Activated CD4-positive, alpha-beta T cell treated with anti-CD3 and anti-CD28 coated beads, Interleukin-2, amount 50 U/mL, for 16 hours (primary cell): ENCODE results near the gene SET.

Experiments
- DNase-seq: peaks from one replicate; pipeline ENCODE4 v3.0.0-alpha.2; 2020

SET gene

GRCh38 chr9:128732576-128732975 is 43.6 kb downstream of the SET start:
- DNase-seq = no peak

- DNase-seq = no peak
Observed at GRCh38 chr9:128733256-128733655, 44.2 kb downstream of the SET start.

- no peak for DNase-seq
Observed at GRCh38 chr9:128735373-128735772, 46.4 kb downstream of the SET start.

- no peak for DNase-seq
Observed at GRCh38 chr9:128742401-128742800, 53.4 kb downstream of the SET start.

GRCh38 chr9:128743421-128743820 is 54.4 kb downstream of the SET start:
- DNase-seq = no peak
